WTC11 (cell line): Measurements from ENCODE around the gene LCT. TPM values are rescaled to one million over a fixed set of nuclear protein-coding genes. Genes with fewer than 3 reads are reported as not detected.

Experiments used
- ATAC-seq: fragments of 200-7000 bp; cut with Tn5 transposase; 2 replicates; pipeline ENCODE4 v1.10.0; 2021; ENCODE audit warnings: mild to moderate bottlenecking, moderate library complexity
- CTCF ChIA-PET: fragments of 300-600 bp; sonication (Branson Sonifier 250); formaldehyde crosslinking; loops from one replicate; lab custom pipeline; 2021; ENCODE audit warnings: antibody characterized with exemption; lab: Charles Lee
- POLR2A ChIA-PET: fragments of 350-600 bp; sonication (Branson Sonifier 250); formaldehyde crosslinking; loops from one replicate; lab custom pipeline; 2021; ENCODE audit warnings: antibody characterized with exemption; lab: Charles Lee
- DNase-seq: peaks from one replicate; pipeline ENCODE4 v3.0.0; 2021; ENCODE audit warnings: low spot score
- H3K27ac Mint-ChIP-seq: 2 replicates; pipeline ENCODE4 v1.8.0; 2021; ENCODE audit warnings: mixed read lengths
- H3K27me3 Mint-ChIP-seq: 2 replicates; pipeline ENCODE4 v1.8.0; 2021; ENCODE audit warnings: low read depth, mild to moderate bottlenecking, moderate library complexity, mixed read lengths
- H3K36me3 Mint-ChIP-seq: 2 replicates; pipeline ENCODE4 v1.8.0; 2021; ENCODE audit warnings: mixed read lengths
- H3K4me1 Mint-ChIP-seq: 2 replicates; pipeline ENCODE4 v1.8.0; 2022; ENCODE audit warnings: mixed read lengths
- H3K4me3 Mint-ChIP-seq: 2 replicates; pipeline ENCODE4 v1.8.0; 2021; ENCODE audit warnings: mild to moderate bottlenecking, moderate library complexity, mixed read lengths
- H3K9me3 Mint-ChIP-seq: 2 replicates; pipeline ENCODE4 v1.8.0; 2021; ENCODE audit warnings: mixed read lengths
- AR ChIP-seq: fragments of 250-450 bp; sonication (Bioruptor Pico); IDR thresholded peaks from 2 replicates; pipeline ENCODE4 v1.9.0; 2021; ENCODE audit warnings: mild to moderate bottlenecking
- ATF1 ChIP-seq: sonication (generic); formaldehyde crosslinking; IDR thresholded peaks from 2 replicates; pipeline ENCODE4 v1.8.1; 2023; ENCODE audit warnings: mild to moderate bottlenecking, moderate library complexity, missing genetic modification reagents
- CREB1 ChIP-seq: sonication (generic); formaldehyde crosslinking; IDR thresholded peaks from 2 replicates; pipeline ENCODE4 v1.8.0; 2023; ENCODE audit warnings: mild to moderate bottlenecking, missing genetic modification reagents
- ELF4 ChIP-seq: sonication (generic); formaldehyde crosslinking; IDR thresholded peaks from 2 replicates; pipeline ENCODE4 v1.8.1; 2022; ENCODE audit warnings: low read depth, mild to moderate bottlenecking, moderate library complexity, missing genetic modification reagents
- FOXP1 ChIP-seq: sonication (generic); formaldehyde crosslinking; IDR thresholded peaks from 2 replicates; pipeline ENCODE4 v1.8.0; 2022; ENCODE audit warnings: missing genetic modification reagents, mild to moderate bottlenecking, moderate library complexity, borderline replicate concordance
- IRF1 ChIP-seq: sonication (generic); formaldehyde crosslinking; IDR thresholded peaks from 2 replicates; pipeline ENCODE4 v1.8.0; 2023; ENCODE audit warnings: missing genetic modification reagents
- JAZF1 ChIP-seq: fragments of 250-450 bp; sonication (Bioruptor Pico); IDR thresholded peaks from 2 replicates; pipeline ENCODE4 v1.9.0; 2021; ENCODE audit warnings: moderate library complexity, mild to moderate bottlenecking, inconsistent platforms
- JUN ChIP-seq: sonication (generic); formaldehyde crosslinking; IDR thresholded peaks from 2 replicates; pipeline ENCODE4 v1.8.0; 2023; ENCODE audit warnings: mild to moderate bottlenecking, missing genetic modification reagents
- MXD4 ChIP-seq: fragments of 250-450 bp; sonication (Bioruptor Pico); IDR thresholded peaks from 2 replicates; pipeline ENCODE4 v1.8.0; 2021; ENCODE audit warnings: mild to moderate bottlenecking, moderate library complexity, borderline replicate concordance
- NFYB ChIP-seq: sonication (generic); formaldehyde crosslinking; conservative IDR thresholded peaks from 2 replicates; pipeline ENCODE4 v1.8.0; 2022; ENCODE audit warnings: low read depth, missing genetic modification reagents
- NR3C1 ChIP-seq: sonication (generic); formaldehyde crosslinking; conservative IDR thresholded peaks from 2 replicates; pipeline ENCODE4 v1.8.1; 2023; ENCODE audit warnings: low read depth, mild to moderate bottlenecking, missing genetic modification reagents
- OVOL2 ChIP-seq: fragments of 250-450 bp; sonication (Bioruptor Pico); IDR thresholded peaks from 2 replicates; pipeline ENCODE4 v1.9.0; 2021; ENCODE audit warnings: mild to moderate bottlenecking, borderline replicate concordance
- PRDM15 ChIP-seq: sonication (generic); formaldehyde crosslinking; IDR thresholded peaks from 2 replicates; pipeline ENCODE4 v1.8.0; 2022; ENCODE audit warnings: missing genetic modification reagents
- SMAD3 ChIP-seq: sonication (generic); formaldehyde crosslinking; IDR thresholded peaks from 2 replicates; pipeline ENCODE4 v1.8.0; 2022; ENCODE audit warnings: missing genetic modification reagents, mild to moderate bottlenecking, borderline replicate concordance
- SP1 ChIP-seq: sonication (generic); formaldehyde crosslinking; conservative IDR thresholded peaks from 2 replicates; pipeline ENCODE4 v1.8.1; 2022; ENCODE audit warnings: missing genetic modification reagents
- ZNF138 ChIP-seq: sonication (generic); formaldehyde crosslinking; conservative IDR thresholded peaks from 2 replicates; pipeline ENCODE4 v1.8.1; 2022; ENCODE audit warnings: mild to moderate bottlenecking, moderate library complexity, missing genetic modification reagents
- ZNF317 ChIP-seq: sonication (generic); formaldehyde crosslinking; IDR thresholded peaks from 2 replicates; pipeline ENCODE4 v1.8.1; 2023; ENCODE audit warnings: low read depth, mild to moderate bottlenecking, moderate library complexity, missing genetic modification reagents, borderline replicate concordance
- ZNF423 ChIP-seq: fragments of 250-450 bp; sonication (Bioruptor Pico); IDR thresholded peaks from 2 replicates; pipeline ENCODE4 v2.1.2; 2022; ENCODE audit warnings: mild to moderate bottlenecking, moderate library complexity
- total RNA-seq: library from RNA; stranded (reverse); gene quantifications from 3 replicates; pipeline ENCODE4 v1.2.3, GENCODE V29; 2021
- TF ChIP-seq, protein P1 (sequence below): sonication (generic); formaldehyde crosslinking; IDR thresholded peaks from 2 replicates; pipeline ENCODE4 v1.8.1; 2022; ENCODE audit warnings: low read depth, missing genetic modification reagents, borderline replicate concordance
- TF ChIP-seq, protein P2 (sequence below): fragments of 250-450 bp; sonication (Bioruptor Pico); IDR thresholded peaks from 2 replicates; pipeline ENCODE4 v1.8.0; 2021; ENCODE audit warnings: mild to moderate bottlenecking
- TF ChIP-seq, protein P3 (sequence below): sonication (generic); formaldehyde crosslinking; IDR thresholded peaks from 2 replicates; pipeline ENCODE4 v1.8.1; 2023; ENCODE audit warnings: mild to moderate bottlenecking, missing genetic modification reagents

LCT gene
- total RNA-seq, 1 experiment from 2014 or later: 0.02 TPM

DNA sequence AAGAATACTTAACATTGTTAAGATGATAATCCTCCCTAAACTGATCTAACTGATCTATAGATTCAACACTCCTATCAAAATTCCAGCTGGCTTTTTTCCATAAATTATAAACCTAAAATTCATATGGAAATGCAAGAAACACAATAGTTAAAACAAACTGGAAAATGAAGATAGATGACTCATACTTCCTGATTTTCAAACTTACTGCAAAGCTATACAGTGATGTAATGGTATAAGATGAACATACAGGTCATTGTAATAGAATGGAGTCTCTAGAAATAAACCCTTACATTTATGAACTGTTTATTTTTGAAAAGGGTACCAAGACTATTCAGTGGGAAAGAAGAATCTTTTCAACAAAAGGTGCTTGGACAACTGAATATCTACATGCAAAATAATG, 63.1 kb downstream of the LCT start (continued):
- TF ChIP-seq, protein P1, sequence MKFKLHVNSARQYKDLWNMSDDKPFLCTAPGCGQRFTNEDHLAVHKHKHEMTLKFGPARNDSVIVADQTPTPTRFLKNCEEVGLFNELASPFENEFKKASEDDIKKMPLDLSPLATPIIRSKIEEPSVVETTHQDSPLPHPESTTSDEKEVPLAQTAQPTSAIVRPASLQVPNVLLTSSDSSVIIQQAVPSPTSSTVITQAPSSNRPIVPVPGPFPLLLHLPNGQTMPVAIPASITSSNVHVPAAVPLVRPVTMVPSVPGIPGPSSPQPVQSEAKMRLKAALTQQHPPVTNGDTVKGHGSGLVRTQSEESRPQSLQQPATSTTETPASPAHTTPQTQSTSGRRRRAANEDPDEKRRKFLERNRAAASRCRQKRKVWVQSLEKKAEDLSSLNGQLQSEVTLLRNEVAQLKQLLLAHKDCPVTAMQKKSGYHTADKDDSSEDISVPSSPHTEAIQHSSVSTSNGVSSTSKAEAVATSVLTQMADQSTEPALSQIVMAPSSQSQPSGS (CRISPR knock-in tag): no peak
- no peak for TF ChIP-seq IRF1 (CRISPR knock-in tag)
- TF ChIP-seq ZNF423 (CRISPR knock-in tag): no peak
- no peak for TF ChIP-seq FOXP1
- no peak for TF ChIP-seq SMAD3 (CRISPR knock-in tag)
- TF ChIP-seq OVOL2 (CRISPR knock-in tag): no peak
- TF ChIP-seq SP1 (CRISPR knock-in tag): no peak

DNA sequence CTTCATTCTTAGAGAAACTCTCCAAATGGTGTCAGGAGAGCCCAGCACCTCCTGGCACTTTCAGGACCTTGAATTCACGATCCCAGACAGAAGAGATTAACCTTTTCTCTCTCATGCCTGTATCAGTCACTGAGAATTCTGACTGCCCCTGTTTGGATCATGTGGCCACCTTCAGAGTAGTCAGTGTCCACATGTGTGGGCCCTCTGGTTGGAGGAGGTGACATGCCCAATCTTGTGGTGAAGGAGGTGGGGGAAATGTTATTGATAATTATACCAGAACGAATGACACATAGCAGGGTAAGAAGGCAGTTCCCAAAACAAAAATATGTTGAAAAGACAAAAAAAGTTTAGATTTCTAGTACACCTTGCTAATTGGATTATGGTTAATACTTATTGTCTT, 63.7 kb downstream of the LCT start:
- DNase-seq (no peak), ATAC-seq (no peak)
- ChIA-PET CTCF (interaction anchor here (1.2 kb wide), 1 partner anchor 25 kb away, joined by 6 read pairs; no protein-coding TSS in a partner anchor), POLR2A (no interaction called here)
- Mint-ChIP-seq H3K4me1 (no peaks in the 10 kb centered on the region), H3K27ac (no peak overlapping the region; the same call in 1 of the 2 replicates), H3K36me3 (peaks cover 81% of the 10 kb centered on the region), H3K27me3 (no peaks in the 10 kb centered on the region), H3K9me3 (no peaks in the 10 kb centered on the region), H3K4me3 (no peak overlapping the region)
- TF ChIP-seq CREB1 (CRISPR knock-in tag) (no peak), ZNF317 (no peak), JUN (CRISPR knock-in tag) (no peak), NR3C1 (CRISPR knock-in tag) (no peak), SMAD3 (CRISPR knock-in tag) (no peak), NFYB (CRISPR knock-in tag) (no peak), PRDM15 (CRISPR knock-in tag) (no peak), ZNF138 (CRISPR knock-in tag) (no peak), ATF1 (no peak), JAZF1 (CRISPR knock-in tag) (no peak), ELF4 (CRISPR knock-in tag) (no peak), AR (CRISPR knock-in tag) (no peak), MXD4 (CRISPR knock-in tag) (no peak)
- TF ChIP-seq, protein P2, sequence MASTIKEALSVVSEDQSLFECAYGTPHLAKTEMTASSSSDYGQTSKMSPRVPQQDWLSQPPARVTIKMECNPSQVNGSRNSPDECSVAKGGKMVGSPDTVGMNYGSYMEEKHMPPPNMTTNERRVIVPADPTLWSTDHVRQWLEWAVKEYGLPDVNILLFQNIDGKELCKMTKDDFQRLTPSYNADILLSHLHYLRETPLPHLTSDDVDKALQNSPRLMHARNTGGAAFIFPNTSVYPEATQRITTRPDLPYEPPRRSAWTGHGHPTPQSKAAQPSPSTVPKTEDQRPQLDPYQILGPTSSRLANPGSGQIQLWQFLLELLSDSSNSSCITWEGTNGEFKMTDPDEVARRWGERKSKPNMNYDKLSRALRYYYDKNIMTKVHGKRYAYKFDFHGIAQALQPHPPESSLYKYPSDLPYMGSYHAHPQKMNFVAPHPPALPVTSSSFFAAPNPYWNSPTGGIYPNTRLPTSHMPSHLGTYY: no peak
- TF ChIP-seq, protein P3, sequence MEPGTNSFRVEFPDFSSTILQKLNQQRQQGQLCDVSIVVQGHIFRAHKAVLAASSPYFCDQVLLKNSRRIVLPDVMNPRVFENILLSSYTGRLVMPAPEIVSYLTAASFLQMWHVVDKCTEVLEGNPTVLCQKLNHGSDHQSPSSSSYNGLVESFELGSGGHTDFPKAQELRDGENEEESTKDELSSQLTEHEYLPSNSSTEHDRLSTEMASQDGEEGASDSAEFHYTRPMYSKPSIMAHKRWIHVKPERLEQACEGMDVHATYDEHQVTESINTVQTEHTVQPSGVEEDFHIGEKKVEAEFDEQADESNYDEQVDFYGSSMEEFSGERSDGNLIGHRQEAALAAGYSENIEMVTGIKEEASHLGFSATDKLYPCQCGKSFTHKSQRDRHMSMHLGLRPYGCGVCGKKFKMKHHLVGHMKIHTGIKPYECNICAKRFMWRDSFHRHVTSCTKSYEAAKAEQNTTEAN (CRISPR knock-in tag): no peak
